PC-3 (cell line): ENCODE data around the gene SLC9B1. TPM values are rescaled to one million over a fixed set of nuclear protein-coding genes. Genes with fewer than 3 reads are reported as not detected.

Experiments used
- ATAC-seq: fragments of 200-7000 bp; cut with Tn5 transposase; 2 replicates; pipeline ENCODE4 v1.9.1; 2020; ENCODE audit warnings: mild to moderate bottlenecking, moderate library complexity
- Bru-seq: library from RNA; stranded (reverse); fragments of 400-500 nt; gene quantifications from one replicate; lab custom pipeline; 2021; lab: Mats Ljungman, UMichigan
- BruChase-seq, 2 experiments: library from RNA; stranded (reverse); fragments of 400-500 nt; gene quantifications; one replicate each; lab custom pipeline; 2021; lab: Mats Ljungman, UMichigan
- BruUV-seq: library from RNA; stranded (reverse); fragments of 400-500 nt; replicated peaks from 2 replicates; lab custom pipeline; 2021; lab: Mats Ljungman, UMichigan
- CTCF ChIA-PET: fragments of 300-600 bp; sonication (Branson Sonifier 250); formaldehyde crosslinking; loops from one replicate; lab custom pipeline; 2022; ENCODE audit warnings: antibody characterized with exemption; lab: Charles Lee
- POLR2A ChIA-PET: fragments of 300-600 bp; sonication (Branson Sonifier 250); formaldehyde crosslinking; loops from one replicate; lab custom pipeline; 2022; ENCODE audit warnings: antibody characterized with exemption; ENCODE audit not compliant: unreplicated experiment; lab: Charles Lee
- DNase-seq: peaks from one replicate; pipeline ENCODE4 v3.0.0-alpha.2; 2015
- H2AFZ ChIP-seq: fragments of 300-600 bp; sonication (generic); 2 replicates; pipeline ENCODE4 v1.6.0; 2016; ENCODE audit warnings: antibody characterized with exemption, low read length
- H3F3A ChIP-seq: fragments of 300-600 bp; sonication (generic); one replicate; pipeline ENCODE4 v1.6.0; 2017; ENCODE audit warnings: antibody characterized with exemption, low read length, control low read depth, mild to moderate bottlenecking; ENCODE audit not compliant: unreplicated experiment
- H3K27ac ChIP-seq: fragments of 300-600 bp; sonication (generic); 2 replicates; pipeline ENCODE4 v1.5.1; 2016; ENCODE audit warnings: mild to moderate bottlenecking, low read length
- H3K27me3 ChIP-seq: fragments of 300-600 bp; sonication (generic); 2 replicates; pipeline ENCODE4 v1.6.1; 2016; ENCODE audit warnings: low read length, mixed read lengths
- H3K36me3 ChIP-seq: fragments of 300-600 bp; sonication (generic); 2 replicates; pipeline ENCODE4 v1.6.1; 2016; ENCODE audit warnings: low read depth, mixed run types, low read length, mixed read lengths
- H3K4me1 ChIP-seq: fragments of 300-600 bp; sonication (generic); 2 replicates; pipeline ENCODE4 v1.5.1; 2016; ENCODE audit warnings: low read length; ENCODE audit not compliant: insufficient read depth
- H3K4me2 ChIP-seq: fragments of 300-600 bp; sonication (generic); 2 replicates; pipeline ENCODE4 v1.6.0; 2016; ENCODE audit warnings: low read length
- H3K4me3 ChIP-seq: fragments of 300-600 bp; sonication (generic); 2 replicates; pipeline ENCODE4 v1.5.1; 2016; ENCODE audit warnings: mild to moderate bottlenecking, low read length, mixed read lengths
- H3K79me2 ChIP-seq: fragments of 300-600 bp; sonication (generic); 2 replicates; pipeline ENCODE4 v1.6.1; 2017; ENCODE audit warnings: low read length, mixed read lengths
- H3K9ac ChIP-seq: fragments of 300-600 bp; sonication (generic); 2 replicates; pipeline ENCODE4 v1.6.0; 2016; ENCODE audit warnings: mild to moderate bottlenecking, low read length
- H3K9me2 ChIP-seq: fragments of 300-600 bp; sonication (generic); replicated peaks from 2 replicates; pipeline ENCODE4 v1.6.1; 2016; ENCODE audit warnings: mixed run types, low read length, mixed read lengths
- H3K9me3 ChIP-seq: fragments of 300-600 bp; sonication (generic); 2 replicates; pipeline ENCODE4 v1.6.1; 2016; ENCODE audit warnings: low read length, mixed read lengths
- H4K20me1 ChIP-seq: fragments of 300-600 bp; sonication (generic); 2 replicates; pipeline ENCODE4 v1.6.1; 2016; ENCODE audit warnings: low read length, mixed read lengths
- EZH2 ChIP-seq: fragments of 300-600 bp; sonication (generic); IDR thresholded peaks from one replicate; pipeline ENCODE4 v1.6.1; 2017; ENCODE audit warnings: antibody characterized with exemption, mild to moderate bottlenecking, low read length; ENCODE audit not compliant: unreplicated experiment
- EZH2phosphoT487 ChIP-seq: fragments of 300-600 bp; sonication (generic); IDR thresholded peaks from 2 replicates; pipeline ENCODE4 v1.6.1; 2018; ENCODE audit warnings: mild to moderate bottlenecking, antibody characterized with exemption, low read length, borderline replicate concordance
- intact Hi-C: fragments of 100-400 bp; cut with micrococcal nuclease; formaldehyde crosslinking; loops from 2 replicates; pipeline ENCODE4 v1.9.0; 2023
- long read RNA-seq: library from polyadenylated mRNA; unstranded; transcript quantifications from one replicate; pipeline ENCODE4 v2.0.0, GENCODE V29; 2021; ENCODE audit not compliant: unreplicated experiment
- total RNA-seq: library from RNA; depleted of rRNA; stranded (reverse); fragments of >200 nt; gene quantifications from 2 replicates; pipeline ENCODE4 v1.2.3, GENCODE V29; 2014; rRNA removed
- TF ChIP-seq, protein P1 (sequence below): fragments of 300-600 bp; sonication (generic); conservative IDR thresholded peaks from 2 replicates; pipeline ENCODE4 v1.5.1; 2017; ENCODE audit warnings: antibody characterized with exemption, low read depth, mild to moderate bottlenecking, low read length

The SLC9B1 gene, protein sequence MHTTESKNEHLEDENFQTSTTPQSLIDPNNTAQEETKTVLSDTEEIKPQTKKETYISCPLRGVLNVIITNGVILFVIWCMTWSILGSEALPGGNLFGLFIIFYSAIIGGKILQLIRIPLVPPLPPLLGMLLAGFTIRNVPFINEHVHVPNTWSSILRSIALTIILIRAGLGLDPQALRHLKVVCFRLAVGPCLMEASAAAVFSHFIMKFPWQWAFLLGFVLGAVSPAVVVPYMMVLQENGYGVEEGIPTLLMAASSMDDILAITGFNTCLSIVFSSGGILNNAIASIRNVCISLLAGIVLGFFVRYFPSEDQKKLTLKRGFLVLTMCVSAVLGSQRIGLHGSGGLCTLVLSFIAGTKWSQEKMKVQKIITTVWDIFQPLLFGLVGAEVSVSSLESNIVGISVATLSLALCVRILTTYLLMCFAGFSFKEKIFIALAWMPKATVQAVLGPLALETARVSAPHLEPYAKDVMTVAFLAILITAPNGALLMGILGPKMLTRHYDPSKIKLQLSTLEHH
- not detected in 2 replicates for total RNA-seq
- percentile 25 among the genes with signal in this experiment for Bru-seq, nascent RNA
- percentile 28 among the genes with signal in this experiment for BruChase-seq, experiment 1, labeled RNA remaining after a 6-hour chase
- percentile 28 among the genes with signal in this experiment for BruChase-seq, experiment 2, labeled RNA remaining after a 2-hour chase
- long read RNA-seq: 0 reads

DNA sequence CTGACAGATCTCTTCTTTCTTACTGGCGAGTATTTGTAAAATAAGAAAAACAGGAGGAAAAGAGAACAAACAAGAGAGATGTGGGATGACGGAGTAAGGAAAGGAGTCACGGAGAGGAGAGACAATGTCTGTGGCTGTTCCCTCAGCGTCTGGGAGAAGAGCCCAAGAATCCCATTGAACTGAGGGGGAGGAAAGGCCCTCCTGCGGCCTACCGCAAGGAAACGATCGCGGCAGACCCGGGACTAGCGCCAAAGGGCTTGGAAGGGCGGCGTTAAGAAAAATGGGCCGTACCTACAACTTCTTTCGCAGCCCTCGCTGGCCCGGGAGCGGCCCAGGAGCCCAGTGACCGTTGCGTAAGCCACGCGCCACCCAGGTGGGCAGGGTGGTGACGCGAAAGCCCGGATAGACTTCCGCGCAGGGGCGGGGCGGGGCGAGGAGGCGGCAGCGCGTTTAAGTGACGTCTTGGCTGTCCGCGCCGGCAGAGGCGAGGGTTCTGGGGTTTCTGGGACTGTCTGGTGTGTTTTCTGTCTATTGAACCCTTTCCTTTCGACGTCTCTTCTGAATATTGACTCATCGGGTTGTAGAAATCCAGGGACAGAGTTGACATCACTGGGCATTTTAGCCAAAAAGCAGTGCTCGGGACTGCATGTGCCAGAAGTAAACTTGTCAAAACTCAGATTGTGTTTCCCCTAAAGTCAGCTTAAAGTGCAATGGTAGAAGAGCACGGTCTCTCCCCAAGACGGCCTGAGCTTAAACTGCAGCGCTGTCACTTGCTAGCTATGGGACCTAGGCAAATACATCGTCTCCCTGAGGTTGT lies at the start of gene SLC9B1:
Gene SLC9B1, minus strand, starts transcription at position 398 of the 817 bp plus-strand sequence. CDS start 27,994 bp downstream, outside the sequence.
- peak within 1 kb of the TSS; percentile 89 for H3K4me2 ChIP-seq
- H3K9ac ChIP-seq: peak within 1 kb of the TSS; percentile 80
- H3K4me1 ChIP-seq: peaks cover 23% of the 10 kb centered on the region
- H3K9me2 ChIP-seq: no peaks in the 10 kb centered on the region
- DNase-seq: peak; percentile 95
- BruUV-seq: TSS peak; percentile 98
- H3K36me3 ChIP-seq: no peaks in the 10 kb centered on the region
- no peak for TF ChIP-seq EZH2phosphoT487
- TF ChIP-seq EZH2: no peak
- TF ChIP-seq, protein P1, sequence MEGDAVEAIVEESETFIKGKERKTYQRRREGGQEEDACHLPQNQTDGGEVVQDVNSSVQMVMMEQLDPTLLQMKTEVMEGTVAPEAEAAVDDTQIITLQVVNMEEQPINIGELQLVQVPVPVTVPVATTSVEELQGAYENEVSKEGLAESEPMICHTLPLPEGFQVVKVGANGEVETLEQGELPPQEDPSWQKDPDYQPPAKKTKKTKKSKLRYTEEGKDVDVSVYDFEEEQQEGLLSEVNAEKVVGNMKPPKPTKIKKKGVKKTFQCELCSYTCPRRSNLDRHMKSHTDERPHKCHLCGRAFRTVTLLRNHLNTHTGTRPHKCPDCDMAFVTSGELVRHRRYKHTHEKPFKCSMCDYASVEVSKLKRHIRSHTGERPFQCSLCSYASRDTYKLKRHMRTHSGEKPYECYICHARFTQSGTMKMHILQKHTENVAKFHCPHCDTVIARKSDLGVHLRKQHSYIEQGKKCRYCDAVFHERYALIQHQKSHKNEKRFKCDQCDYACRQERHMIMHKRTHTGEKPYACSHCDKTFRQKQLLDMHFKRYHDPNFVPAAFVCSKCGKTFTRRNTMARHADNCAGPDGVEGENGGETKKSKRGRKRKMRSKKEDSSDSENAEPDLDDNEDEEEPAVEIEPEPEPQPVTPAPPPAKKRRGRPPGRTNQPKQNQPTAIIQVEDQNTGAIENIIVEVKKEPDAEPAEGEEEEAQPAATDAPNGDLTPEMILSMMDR: no peak
- ChIA-PET POLR2A (interaction anchor here (0.9 kb wide), 1 partner anchor 192 kb away, joined by 8 read pairs; no protein-coding TSS in a partner anchor), CTCF (no interaction called here)
- ATAC-seq: peak; percentile 99
- no peaks in the 10 kb centered on the region for H3K79me2 ChIP-seq
- intact Hi-C loops: loop anchor here (2.0 kb wide), 1 partner anchor 57 kb away; the partner anchor contains the start of gene SLC9B2
- peak within 1 kb of the TSS; percentile 91 for H2AFZ ChIP-seq
- no peaks in the 10 kb centered on the region for H3F3A ChIP-seq
- H3K4me3 ChIP-seq: peak within 1 kb of the TSS; percentile 62
- H3K27me3 ChIP-seq: no peaks in the 10 kb centered on the region
- H4K20me1 ChIP-seq: no peaks in the 10 kb centered on the region
- H3K27ac ChIP-seq: peak within 1 kb of the TSS; percentile 90
- H3K9me3 ChIP-seq: no peaks in the 10 kb centered on the region

DNA sequence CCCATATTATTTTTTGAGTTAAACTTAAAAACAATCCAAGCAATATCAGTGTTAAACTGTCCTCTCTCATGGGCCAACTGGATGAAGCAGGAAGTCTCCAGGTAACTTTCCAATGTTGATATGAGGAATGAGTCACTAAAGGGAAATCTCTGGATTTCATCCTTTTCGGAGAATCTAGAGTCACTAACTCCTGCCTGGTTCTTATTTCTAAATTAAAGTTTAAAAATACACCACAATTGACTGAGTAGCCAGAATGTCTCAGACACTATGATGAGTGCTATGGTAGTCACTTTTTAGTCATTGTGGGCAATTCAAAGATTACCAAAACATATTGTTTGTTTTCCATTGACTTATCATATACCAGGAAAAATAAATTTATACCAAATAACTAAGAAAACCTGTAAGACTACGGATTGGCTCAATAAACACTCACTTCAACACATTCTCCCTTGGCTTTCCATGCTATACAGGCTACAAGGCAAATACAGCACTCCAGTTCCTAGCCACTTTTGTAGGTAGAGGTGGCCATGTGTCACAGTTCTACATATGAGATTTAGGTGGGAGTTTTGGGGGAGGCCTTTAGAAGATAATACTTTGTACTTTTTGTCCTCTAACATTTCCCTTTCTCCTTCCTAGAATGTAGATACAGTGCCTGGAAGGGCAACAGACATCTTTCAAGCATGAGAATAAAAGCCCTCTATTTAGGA lies 48.5 kb upstream of the SLC9B1 start:
- ChIA-PET CTCF (no interaction called here), POLR2A (no interaction called here)
- Histone ChIP-seq H3K9ac (no peak overlapping the region), H3K4me3 (no peak overlapping the region), H2AFZ (no peak overlapping the region), H3K4me1 (peaks cover 14% of the 10 kb centered on the region), H3K9me2 (no peaks in the 10 kb centered on the region), H4K20me1 (no peaks in the 10 kb centered on the region), H3K27ac (peak overlapping the region; percentile 60), H3K36me3 (no peaks in the 10 kb centered on the region; the same call in 1 of the 2 replicates), H3K79me2 (peaks cover 6% of the 10 kb centered on the region; the same call in 1 of the 2 replicates), H3K4me2 (peak overlapping the region; percentile 35), H3K27me3 (no peaks in the 10 kb centered on the region), H3F3A (no peaks in the 10 kb centered on the region), H3K9me3 (no peaks in the 10 kb centered on the region)
- intact Hi-C loops: no loop called here
- ATAC-seq (peak; percentile 78), DNase-seq (peak; percentile 62)
- TF ChIP-seq EZH2: no peak
- no peak for TF ChIP-seq EZH2phosphoT487
- TF ChIP-seq, protein P1: no peak
- no TSS peak for BruUV-seq
